HG03342 (cell line): Measurements from ENCODE around the gene EWSR1.

ENCODE experiments used
- ATAC-seq: cut with Tn5 transposase; IDR thresholded peaks from one replicate; pipeline ENCODE4 v1.9.1; 2021; ENCODE audit warnings: mild to moderate bottlenecking, moderate library complexity; ENCODE audit not compliant: unreplicated experiment

Gene EWSR1

DNA sequence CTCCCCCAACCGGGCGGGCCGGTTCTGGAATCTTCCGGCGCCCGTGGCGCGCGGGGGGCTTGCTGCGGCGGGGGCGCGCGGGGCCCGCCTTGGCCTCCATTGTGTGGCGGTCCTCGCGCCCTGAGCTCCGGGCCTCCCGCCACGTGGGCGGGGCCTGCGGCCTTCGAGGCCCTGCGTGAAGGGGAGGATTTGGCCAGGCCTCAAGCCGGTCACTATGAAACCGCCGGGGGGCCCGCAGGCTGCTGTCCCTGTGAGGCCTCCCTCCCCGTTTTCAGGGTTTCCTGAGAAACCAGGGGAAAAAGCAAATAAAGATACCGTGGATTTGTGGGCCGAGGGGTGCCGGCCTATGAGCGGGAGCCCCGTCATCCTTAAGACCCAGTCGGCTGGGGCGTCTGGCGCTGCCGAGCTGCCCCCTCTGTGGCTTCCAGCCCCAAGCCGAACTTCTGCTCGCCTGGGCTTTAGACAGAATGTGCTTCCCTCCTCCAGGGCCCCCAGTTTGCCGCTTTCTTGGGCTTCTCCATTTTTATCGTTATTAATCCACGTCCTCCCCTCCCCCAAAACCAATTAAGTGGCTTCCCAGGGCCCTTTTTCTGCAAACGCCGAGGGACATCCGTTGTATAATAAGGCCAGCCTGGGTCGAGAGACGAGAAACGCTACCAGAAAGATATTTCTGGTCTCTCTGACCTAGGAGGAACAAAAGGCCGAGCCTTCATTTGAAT, 602 bp downstream of the EWSR1 start:
- peak; percentile 9 for ATAC-seq

DNA sequence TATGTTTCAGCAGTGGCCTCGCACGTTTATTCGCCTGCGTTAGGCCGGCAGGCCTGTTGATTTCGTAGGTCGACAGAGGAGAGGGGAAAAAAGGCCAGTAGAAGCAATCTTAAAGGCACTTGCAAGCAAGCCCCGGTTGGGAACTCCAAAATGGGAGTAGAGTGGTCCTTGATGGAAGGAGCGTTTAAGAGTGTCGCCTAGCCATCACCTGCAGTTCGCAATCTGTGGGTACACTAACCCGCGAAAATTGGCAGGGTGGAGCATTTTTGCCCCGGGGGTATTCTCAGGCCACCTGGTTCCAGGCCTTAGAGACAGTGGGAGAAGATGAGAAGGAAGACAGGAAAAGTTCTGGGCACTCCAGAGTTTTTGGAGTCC, 1.1 kb downstream of the EWSR1 start:
- no peak for ATAC-seq

DNA sequence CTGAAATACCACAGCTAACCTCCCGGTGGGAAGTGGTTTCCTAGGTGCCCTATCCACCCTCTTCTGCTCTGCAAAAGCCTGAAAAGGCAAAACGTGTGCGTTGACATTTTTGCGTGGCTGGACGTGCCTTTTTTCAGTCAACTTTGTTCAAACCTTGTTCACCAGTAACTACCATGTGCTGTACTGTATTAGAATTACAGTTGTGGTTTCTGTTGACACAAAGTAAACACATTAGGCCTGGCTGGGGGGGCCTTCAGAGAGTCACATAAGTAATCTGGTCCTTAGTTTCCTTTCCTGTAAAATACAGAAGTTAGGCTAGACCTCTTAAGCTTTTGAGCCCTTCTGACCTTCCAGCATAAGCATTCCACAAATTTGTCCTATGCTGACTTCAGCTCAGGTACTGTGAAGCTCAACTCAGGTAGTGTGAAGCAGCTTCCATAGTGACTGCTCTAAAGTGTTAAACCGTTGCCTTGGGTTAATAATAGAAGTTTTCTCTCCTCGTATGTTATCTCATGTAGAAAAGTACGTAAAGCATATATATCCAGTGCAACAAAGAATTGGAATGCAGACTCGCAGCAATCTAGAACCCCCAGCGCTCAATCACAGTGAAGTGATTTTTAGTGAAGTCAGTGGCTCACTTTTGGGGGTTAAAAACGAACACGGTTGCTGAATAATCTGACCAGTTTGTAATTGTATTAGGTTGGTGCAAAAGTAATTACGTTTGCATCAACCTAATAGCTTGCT, 1.8 kb downstream of the EWSR1 start:
- no peak for ATAC-seq

DNA sequence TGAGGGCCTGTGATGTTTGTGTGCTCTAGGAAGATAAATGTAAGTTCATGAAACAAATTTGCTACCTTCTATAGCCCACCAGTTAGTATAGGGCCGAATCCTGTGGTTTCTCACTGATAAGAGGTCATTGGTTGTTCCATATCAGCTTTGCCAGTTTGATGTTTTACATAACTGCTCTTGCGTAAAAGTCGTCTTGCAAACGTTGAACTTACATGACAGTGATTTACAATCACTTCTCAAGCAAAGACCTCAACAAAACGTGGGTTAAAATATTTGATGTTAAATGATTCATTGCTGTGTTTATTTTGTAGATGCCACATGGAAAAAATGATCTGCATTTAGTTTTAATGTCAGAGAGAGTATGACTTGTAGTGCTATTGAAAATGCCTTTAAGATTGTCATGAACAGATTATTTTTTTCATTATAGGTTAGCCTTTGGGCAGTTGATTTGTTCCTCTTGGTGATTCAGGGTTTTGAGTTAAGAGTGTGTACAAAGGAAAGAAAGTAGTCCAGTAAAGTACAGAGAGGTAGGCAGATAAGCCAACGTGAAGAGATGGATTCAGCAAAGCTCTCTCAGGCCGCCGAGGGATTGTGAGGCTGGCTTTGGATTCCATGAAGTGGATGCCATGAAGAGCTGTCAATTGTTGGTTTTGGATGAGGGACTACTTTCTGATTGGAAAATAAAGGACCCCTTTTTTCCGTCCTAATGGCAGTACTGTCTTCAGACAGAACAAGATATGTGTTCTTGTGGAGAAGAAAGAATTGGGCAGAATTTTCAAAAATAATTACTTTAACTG, 2.6 kb downstream of the EWSR1 start:
- ATAC-seq, result no peak

DNA sequence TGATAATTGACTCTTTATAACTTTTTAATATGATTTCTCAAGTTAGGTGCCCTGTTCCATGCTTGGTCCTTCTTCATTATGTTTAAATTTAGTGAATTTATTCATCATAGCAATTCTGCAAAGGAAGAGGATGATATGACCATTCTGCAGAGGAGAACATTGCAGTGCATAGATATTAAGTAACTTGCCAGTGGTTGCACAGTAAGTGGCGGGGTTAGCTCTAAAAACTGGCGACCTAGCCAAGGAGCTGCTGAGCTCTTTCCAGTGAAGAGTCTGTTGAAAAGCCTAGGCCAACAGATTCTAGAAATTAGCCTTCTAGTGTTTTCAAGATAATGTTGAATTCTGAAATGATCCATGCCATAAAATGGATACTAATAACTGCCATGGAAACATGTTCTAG, 4.6 kb downstream of the EWSR1 start:
- no peak for ATAC-seq

DNA sequence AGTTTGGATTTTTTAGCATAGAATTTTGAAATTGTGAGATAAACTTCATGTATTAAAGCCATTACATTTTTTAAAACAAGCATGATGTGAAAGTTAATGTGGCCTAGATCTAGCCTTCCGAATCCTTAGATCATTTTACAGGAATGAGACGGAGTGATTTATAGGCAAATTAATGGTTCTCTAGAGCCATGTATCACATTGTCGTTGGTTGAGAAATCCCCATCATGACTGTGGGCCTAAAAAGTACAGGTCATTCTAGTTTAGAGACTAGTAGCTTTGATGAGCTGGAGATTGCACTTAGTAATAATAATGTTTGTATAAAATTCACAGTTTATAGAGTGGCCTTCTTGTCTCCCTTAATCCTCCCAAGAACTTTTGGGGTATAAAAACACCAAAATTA, 7.1 kb downstream of the EWSR1 start:
- ATAC-seq, result no peak

DNA sequence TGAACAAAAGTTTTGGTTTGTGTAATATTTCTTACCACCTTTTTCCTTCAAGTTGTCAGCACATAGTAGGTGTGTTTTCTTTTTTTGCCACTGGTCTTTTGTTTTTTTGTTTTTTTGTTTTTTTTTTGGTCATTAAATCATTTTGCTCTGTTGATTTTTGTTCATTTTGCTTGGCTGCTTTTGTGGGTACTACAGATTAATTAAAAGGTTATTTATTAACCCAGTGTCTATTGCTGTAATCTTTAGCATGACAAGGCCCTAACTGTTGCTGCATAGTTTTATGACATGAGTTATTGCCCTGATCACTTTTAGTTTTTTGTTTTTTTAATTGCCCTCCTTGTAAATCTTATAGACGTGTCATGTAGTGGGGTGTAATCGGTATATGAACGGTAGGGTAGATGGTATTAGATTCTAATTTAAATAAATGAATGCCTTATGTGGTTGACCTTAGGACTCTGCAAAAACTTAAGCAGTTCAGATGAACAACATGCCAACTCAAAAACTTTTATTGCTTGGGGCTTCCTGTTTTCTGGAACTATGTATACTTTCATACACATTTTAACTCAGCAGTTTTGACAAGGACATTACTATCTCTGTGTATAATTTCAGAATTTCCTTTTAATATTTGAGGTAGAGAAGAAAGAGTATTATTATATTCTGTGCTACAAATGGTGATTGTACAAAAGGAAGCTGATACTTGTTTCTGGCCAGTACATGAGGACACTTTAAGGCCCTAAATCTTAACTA, 7.9 kb downstream of the EWSR1 start:
- ATAC-seq, result no peak

DNA sequence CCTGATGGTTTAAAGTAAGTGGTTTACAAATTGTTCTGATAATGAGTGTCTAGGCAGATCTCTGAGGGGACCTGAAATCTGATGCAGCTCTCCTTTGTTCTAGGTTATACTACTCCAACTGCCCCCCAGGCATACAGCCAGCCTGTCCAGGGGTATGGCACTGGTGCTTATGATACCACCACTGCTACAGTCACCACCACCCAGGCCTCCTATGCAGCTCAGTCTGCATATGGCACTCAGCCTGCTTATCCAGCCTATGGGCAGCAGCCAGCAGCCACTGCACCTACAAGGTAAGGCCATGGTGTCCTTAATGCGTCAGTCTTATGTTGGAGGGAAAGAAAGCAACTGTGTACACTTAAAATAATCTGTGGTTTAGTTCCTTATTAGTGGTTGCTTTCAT, 9.9 kb downstream of the EWSR1 start:
- no peak for ATAC-seq

DNA sequence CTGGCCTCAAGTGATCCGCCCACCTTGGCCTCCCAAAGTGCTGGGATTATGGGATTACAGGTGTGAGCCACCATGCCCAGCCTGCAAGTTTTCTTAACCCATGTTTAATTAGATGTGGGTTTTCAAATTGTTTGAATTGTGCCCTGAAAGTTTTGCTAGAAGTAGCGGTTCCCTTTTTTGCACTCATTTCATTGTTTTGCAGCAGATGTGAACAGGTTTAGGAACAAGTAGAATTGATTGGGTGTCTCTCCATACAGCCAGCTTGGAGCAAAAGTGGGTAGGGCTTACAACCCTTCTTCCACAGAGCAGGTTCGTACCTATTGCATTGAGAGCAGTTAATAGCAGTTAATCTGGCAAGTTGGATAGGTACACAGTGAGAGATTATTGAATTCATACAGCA, 16.1 kb downstream of the EWSR1 start:
- no peak for ATAC-seq

DNA sequence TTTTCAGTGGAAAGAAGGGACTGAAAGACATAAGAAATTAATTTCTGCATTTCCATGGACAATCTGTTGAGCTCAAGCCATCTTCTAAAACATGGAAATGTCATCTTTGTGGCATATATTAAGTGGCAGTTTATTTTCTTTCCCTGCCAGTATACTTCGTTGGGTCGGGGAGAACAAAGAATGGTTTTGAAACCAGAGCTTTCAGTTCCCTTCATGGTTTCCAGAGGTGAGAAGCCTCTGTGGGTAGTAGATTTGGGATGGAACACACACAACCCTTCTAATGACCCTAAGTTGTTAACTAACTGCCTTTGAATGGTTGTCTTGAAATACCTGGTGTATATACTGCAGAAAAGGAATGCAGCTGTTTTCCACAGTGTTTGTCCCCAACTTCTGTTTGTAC, 20.8 kb downstream of the EWSR1 start:
- no peak for ATAC-seq

DNA sequence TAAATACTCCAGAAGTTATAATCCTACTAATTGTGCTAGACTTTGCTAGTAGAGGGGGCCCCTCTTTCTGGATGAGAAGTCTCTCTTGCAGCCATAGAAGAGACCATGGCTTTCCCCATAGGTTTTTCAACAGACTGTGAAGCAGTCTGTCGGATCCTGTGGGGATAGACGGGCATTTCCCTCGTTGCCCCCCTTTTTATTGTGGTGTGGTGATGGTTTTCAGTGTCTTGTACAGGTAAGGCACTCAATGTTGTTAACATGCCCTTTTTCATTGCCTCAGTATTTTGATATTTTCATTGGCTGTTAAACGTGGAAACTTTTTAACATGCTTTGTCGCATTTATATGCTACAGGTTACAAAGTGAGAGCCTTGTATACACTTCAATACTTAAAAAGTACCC, 22.0 kb downstream of the EWSR1 start:
- no peak for ATAC-seq

DNA sequence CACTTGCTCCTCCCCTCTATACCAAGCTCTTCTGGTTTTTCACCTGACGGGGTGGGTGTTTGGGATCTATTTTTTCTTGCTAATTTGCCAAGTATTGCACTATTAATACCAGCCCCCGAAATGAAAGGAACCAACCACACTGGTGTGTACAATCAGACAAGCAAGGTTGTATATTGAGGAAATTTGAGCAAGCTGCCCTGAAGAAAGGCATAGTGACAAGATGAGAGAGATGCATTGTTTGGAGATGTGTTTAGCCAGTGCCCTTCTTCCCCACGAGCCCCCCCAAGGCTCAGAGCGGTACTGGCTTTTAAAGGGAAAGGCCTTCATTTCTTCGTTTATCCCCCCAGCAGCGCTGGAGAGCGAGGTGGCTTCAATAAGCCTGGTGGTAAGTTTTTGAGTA, 23.1 kb downstream of the EWSR1 start:
- no peak for ATAC-seq

DNA sequence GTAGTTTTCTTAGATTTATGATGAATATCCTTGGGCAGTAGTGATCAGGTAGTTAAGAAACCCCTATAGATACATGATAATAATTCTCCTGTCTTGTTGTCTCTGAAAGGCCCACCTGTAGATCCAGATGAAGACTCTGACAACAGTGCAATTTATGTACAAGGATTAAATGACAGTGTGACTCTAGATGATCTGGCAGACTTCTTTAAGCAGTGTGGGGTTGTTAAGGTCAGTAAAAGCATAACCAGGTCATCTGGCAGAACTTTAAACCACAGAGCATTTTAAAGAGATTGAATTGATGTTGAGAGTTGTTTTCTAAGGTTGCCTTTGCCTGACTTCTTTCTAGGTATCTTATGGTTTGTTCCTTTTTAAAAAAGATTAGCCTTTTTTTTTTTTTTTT, 24.3 kb downstream of the EWSR1 start:
- ATAC-seq, result no peak

DNA sequence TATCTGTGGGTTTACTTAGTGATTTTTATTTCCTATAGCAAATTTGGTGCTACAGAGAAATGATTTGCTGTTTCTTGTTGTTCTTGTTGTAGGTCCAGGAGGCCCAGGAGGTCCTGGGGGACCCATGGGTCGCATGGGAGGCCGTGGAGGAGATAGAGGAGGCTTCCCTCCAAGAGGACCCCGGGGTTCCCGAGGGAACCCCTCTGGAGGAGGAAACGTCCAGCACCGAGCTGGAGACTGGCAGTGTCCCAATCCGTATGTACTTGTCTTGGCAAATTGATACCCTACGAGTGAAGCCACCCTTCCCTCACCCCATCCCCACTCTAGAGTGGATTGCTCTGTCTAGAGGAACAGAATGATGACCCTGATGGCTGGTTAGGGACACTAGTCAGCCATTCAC, 30.6 kb downstream of the EWSR1 start:
- no peak for ATAC-seq

DNA sequence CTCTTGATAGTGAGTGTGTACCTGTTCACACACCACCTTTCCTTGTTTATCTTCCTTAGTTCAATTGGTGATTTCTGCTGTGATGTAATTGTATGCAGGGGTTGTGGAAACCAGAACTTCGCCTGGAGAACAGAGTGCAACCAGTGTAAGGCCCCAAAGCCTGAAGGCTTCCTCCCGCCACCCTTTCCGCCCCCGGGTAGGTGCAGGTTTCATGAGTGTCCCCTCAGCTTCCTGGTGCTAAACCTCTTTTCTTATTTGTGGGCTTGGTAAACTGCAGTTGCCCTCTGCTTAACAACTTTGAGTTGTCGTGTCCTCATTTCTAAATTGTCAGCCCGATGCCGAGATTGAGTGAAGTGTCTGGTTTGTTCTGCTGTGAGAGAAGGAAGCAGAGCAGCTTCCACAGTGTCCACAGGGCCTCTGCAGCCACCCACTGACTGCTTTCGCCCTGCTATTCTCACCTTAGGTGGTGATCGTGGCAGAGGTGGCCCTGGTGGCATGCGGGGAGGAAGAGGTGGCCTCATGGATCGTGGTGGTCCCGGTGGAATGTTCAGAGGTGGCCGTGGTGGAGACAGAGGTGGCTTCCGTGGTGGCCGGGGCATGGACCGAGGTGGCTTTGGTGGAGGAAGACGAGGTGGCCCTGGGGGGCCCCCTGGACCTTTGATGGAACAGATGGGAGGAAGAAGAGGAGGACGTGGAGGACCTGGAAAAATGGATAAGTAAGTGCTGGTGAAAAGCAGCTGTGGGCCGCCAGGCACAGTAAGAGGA, 31.2 kb downstream of the EWSR1 start:
- no peak for ATAC-seq

DNA sequence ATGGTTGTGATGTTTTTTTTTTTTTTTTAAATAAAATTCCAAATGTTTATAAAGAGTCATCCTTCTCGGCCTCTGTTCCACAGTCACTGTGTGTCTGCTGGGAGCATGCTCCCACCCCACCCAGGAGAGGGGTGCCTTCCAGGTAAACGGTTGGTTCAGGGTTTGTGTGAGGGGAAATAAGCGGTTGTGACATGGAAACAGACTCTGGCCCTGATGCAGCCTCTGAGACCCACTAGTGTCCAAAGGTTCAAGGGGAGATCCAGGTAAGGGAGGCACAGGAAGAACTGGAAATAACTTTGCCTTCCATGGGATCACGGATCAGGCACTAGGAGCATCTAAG, 32.4 kb downstream of the EWSR1 start:
- no peak for ATAC-seq

DNA sequence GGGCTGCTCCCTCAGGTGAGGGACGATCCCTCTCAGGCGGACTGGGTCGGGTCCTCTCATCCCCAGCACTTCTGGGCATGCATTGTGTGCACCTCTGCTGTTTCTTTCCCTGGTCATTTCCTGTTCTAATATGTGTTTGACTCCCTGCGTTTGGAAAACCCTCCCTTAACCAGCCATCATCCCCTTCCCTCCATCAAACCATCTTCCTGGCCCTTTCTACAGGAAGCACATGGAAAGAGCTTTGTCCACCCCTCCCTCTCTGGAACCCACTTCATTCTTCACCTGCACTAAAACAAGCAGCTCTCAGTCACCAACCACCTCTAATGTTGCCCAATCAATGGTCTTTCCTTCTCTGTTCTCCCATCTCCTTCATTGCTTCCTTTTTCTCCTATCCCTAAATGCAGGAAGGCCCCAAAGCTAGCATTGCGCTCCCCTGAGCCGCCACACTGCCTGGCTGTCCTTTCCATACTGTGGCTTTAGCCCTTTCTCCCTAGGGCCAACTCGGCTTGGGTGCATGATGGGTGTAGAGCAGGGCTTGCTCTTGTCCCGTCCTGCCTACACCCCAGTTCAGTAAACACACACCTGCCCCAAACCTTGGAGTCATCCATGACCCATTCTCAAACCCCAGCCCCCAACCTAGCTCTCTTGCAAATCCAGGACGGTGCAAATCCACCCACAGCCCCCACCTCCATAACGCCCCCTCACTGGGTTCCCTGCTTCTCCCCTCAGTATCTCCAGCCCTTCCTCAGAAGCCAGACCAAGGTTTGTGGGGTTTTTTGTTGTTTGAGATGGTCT, 32.9 kb downstream of the EWSR1 start:
- no peak for ATAC-seq

DNA sequence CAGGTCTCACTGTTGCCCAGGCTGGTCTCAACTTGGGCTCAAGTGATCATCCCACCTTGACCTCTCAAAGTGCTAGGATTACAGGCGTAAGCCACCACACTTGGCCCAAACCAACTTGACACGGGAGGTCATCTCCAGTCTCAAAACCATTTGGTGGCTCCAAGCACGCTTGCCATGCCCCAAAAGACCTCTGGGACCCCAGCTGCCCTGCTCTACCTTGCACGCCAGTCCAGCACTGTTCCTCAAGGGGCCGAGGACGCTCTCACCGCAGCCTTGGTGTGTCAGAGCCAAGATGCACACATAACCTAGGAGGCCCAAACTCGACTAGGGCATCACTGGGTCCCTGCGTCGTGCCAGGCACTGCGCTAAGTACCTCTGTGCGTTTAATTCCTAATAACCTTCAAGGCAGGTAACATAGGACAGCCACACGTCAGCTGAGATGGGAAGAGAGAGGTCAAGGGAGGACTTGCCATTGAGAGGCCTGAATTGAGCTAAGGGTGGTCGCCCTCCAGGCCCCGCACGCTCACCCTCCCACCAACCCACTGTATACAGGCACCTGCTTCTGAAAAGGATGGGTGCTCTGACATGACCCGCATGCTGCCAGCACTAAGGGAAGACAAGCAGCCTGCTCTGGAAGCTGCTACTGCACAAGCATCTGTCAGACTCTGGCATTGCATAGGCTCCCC, 33.8 kb downstream of the EWSR1 start:
- ATAC-seq, result no peak

DNA sequence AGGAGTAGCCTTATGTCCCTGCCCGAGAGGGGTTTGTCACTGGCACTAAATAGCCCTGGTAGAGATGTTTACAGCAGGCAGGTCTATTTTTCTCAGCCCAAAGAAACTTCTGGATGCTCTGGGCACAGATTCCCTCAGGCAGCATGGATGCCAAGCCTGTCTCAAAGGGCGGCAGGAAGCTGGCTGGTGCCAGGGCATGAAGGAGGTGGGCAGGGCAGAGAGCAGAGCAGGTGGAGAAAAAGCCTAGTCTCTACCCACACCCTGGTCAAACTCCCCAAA, 34.3 kb downstream of the EWSR1 start:
- no peak for ATAC-seq
